PC-3 (cell line): ENCODE measurements around the gene AP2M1. TPM values are rescaled to one million over a fixed set of nuclear protein-coding genes. Genes with fewer than 3 reads are reported as not detected.

Source experiments
- ATAC-seq: fragments of 200-7000 bp; cut with Tn5 transposase; 2 replicates; pipeline ENCODE4 v1.9.1; 2020; ENCODE audit warnings: mild to moderate bottlenecking, moderate library complexity
- BruUV-seq: library from RNA; stranded (reverse); fragments of 400-500 nt; replicated peaks from 2 replicates; lab custom pipeline; 2021; lab: Mats Ljungman, UMichigan
- CTCF ChIA-PET: fragments of 300-600 bp; sonication (Branson Sonifier 250); formaldehyde crosslinking; loops from one replicate; lab custom pipeline; 2022; ENCODE audit warnings: antibody characterized with exemption; lab: Charles Lee
- POLR2A ChIA-PET: fragments of 300-600 bp; sonication (Branson Sonifier 250); formaldehyde crosslinking; loops from one replicate; lab custom pipeline; 2022; ENCODE audit warnings: antibody characterized with exemption; ENCODE audit not compliant: unreplicated experiment; lab: Charles Lee
- DNase-seq: peaks from one replicate; pipeline ENCODE4 v3.0.0-alpha.2; 2015
- H2AFZ ChIP-seq: fragments of 300-600 bp; sonication (generic); 2 replicates; pipeline ENCODE4 v1.6.0; 2016; ENCODE audit warnings: antibody characterized with exemption, low read length
- H3F3A ChIP-seq: fragments of 300-600 bp; sonication (generic); one replicate; pipeline ENCODE4 v1.6.0; 2017; ENCODE audit warnings: antibody characterized with exemption, low read length, control low read depth, mild to moderate bottlenecking; ENCODE audit not compliant: unreplicated experiment
- H3K27ac ChIP-seq: fragments of 300-600 bp; sonication (generic); 2 replicates; pipeline ENCODE4 v1.5.1; 2016; ENCODE audit warnings: mild to moderate bottlenecking, low read length
- H3K27me3 ChIP-seq: fragments of 300-600 bp; sonication (generic); 2 replicates; pipeline ENCODE4 v1.6.1; 2016; ENCODE audit warnings: low read length, mixed read lengths
- H3K36me3 ChIP-seq: fragments of 300-600 bp; sonication (generic); 2 replicates; pipeline ENCODE4 v1.6.1; 2016; ENCODE audit warnings: low read depth, mixed run types, low read length, mixed read lengths
- H3K4me1 ChIP-seq: fragments of 300-600 bp; sonication (generic); 2 replicates; pipeline ENCODE4 v1.5.1; 2016; ENCODE audit warnings: low read length; ENCODE audit not compliant: insufficient read depth
- H3K4me2 ChIP-seq: fragments of 300-600 bp; sonication (generic); 2 replicates; pipeline ENCODE4 v1.6.0; 2016; ENCODE audit warnings: low read length
- H3K4me3 ChIP-seq: fragments of 300-600 bp; sonication (generic); 2 replicates; pipeline ENCODE4 v1.5.1; 2016; ENCODE audit warnings: mild to moderate bottlenecking, low read length, mixed read lengths
- H3K79me2 ChIP-seq: fragments of 300-600 bp; sonication (generic); 2 replicates; pipeline ENCODE4 v1.6.1; 2017; ENCODE audit warnings: low read length, mixed read lengths
- H3K9ac ChIP-seq: fragments of 300-600 bp; sonication (generic); 2 replicates; pipeline ENCODE4 v1.6.0; 2016; ENCODE audit warnings: mild to moderate bottlenecking, low read length
- H3K9me2 ChIP-seq: fragments of 300-600 bp; sonication (generic); replicated peaks from 2 replicates; pipeline ENCODE4 v1.6.1; 2016; ENCODE audit warnings: mixed run types, low read length, mixed read lengths
- H3K9me3 ChIP-seq: fragments of 300-600 bp; sonication (generic); 2 replicates; pipeline ENCODE4 v1.6.1; 2016; ENCODE audit warnings: low read length, mixed read lengths
- H4K20me1 ChIP-seq: fragments of 300-600 bp; sonication (generic); 2 replicates; pipeline ENCODE4 v1.6.1; 2016; ENCODE audit warnings: low read length, mixed read lengths
- EZH2 ChIP-seq: fragments of 300-600 bp; sonication (generic); IDR thresholded peaks from one replicate; pipeline ENCODE4 v1.6.1; 2017; ENCODE audit warnings: antibody characterized with exemption, mild to moderate bottlenecking, low read length; ENCODE audit not compliant: unreplicated experiment
- EZH2phosphoT487 ChIP-seq: fragments of 300-600 bp; sonication (generic); IDR thresholded peaks from 2 replicates; pipeline ENCODE4 v1.6.1; 2018; ENCODE audit warnings: mild to moderate bottlenecking, antibody characterized with exemption, low read length, borderline replicate concordance
- intact Hi-C: fragments of 100-400 bp; cut with micrococcal nuclease; formaldehyde crosslinking; loops from 2 replicates; pipeline ENCODE4 v1.9.0; 2023
- total RNA-seq: library from RNA; depleted of rRNA; stranded (reverse); fragments of >200 nt; gene quantifications from 2 replicates; pipeline ENCODE4 v1.2.3, GENCODE V29; 2014
- TF ChIP-seq, protein P1 (sequence below): fragments of 300-600 bp; sonication (generic); conservative IDR thresholded peaks from 2 replicates; pipeline ENCODE4 v1.5.1; 2017; ENCODE audit warnings: antibody characterized with exemption, low read depth, mild to moderate bottlenecking, low read length

AP2M1 gene
- total RNA-seq, 1 experiment from 2014 or later, result 522 TPM

DNA sequence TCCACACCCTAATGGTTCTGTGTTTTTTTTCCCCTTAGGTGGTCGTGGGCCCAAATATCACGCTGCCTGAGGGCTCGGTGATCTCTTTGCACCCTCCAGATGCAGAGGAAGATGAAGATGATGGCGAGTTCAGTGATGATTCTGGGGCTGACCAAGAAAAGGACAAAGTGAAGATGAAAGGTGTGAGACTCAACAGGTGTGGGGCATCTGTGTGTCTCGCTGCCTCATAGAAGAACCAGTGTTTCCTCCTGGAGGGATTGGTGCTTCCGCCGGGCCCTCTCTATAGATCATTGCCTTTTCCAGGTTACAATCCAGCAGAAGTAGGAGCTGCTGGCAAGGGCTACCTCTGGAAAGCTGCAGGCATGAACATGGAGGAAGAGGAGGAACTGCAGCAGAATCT lies 32.5 kb upstream of the AP2M1 start:
- ATAC-seq (no peak), DNase-seq (no peak)
- CTCF ChIA-PET, result no interaction called here
- Histone ChIP-seq H3K4me2 (no peak overlapping the region), H3F3A (no peaks in the 10 kb centered on the region), H3K9ac (no peak overlapping the region), H3K27ac (no peak overlapping the region), H3K9me2 (no peaks in the 10 kb centered on the region), H4K20me1 (no peaks in the 10 kb centered on the region), H3K4me3 (no peak overlapping the region), H3K79me2 (peaks cover 16% of the 10 kb centered on the region), H3K27me3 (no peaks in the 10 kb centered on the region), H2AFZ (no peak overlapping the region), H3K36me3 (peaks cover 40% of the 10 kb centered on the region), H3K4me1 (peaks cover 3% of the 10 kb centered on the region; the same call in 1 of the 2 replicates), H3K9me3 (no peaks in the 10 kb centered on the region)
- intact Hi-C loops, result no loop called here
- BruUV-seq, result no TSS peak
- POLR2A ChIA-PET, result no interaction called here
- no peak for TF ChIP-seq EZH2
- TF ChIP-seq, protein P1, sequence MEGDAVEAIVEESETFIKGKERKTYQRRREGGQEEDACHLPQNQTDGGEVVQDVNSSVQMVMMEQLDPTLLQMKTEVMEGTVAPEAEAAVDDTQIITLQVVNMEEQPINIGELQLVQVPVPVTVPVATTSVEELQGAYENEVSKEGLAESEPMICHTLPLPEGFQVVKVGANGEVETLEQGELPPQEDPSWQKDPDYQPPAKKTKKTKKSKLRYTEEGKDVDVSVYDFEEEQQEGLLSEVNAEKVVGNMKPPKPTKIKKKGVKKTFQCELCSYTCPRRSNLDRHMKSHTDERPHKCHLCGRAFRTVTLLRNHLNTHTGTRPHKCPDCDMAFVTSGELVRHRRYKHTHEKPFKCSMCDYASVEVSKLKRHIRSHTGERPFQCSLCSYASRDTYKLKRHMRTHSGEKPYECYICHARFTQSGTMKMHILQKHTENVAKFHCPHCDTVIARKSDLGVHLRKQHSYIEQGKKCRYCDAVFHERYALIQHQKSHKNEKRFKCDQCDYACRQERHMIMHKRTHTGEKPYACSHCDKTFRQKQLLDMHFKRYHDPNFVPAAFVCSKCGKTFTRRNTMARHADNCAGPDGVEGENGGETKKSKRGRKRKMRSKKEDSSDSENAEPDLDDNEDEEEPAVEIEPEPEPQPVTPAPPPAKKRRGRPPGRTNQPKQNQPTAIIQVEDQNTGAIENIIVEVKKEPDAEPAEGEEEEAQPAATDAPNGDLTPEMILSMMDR, result no peak
- TF ChIP-seq EZH2phosphoT487, result no peak

DNA sequence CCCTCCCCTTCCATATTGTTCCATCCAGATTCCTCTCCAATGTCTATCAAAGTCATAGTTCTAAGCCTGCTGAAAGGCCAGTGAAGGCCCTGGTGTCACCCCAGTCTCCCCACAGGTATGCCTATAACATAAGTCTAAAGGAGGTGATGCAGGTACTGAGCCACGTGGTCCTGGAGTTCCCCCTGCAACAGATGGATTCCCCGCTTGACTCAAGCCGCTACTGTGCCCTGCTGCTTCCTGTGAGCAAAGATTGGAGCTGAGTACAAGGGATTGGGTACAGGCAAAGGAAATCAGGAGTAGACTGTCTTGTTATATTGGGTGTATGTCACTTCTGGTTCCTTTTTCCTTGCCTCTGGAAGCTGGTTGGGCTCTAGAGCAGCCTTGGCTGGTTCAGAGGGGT lies 31.3 kb upstream of the AP2M1 start:
- no peaks in the 10 kb centered on the region for H3K27me3 ChIP-seq
- no peak overlapping the region for H3K4me3 ChIP-seq
- no peak overlapping the region for H3K27ac ChIP-seq
- H3K9ac ChIP-seq, result no peak overlapping the region
- no peaks in the 10 kb centered on the region for H4K20me1 ChIP-seq
- no peaks in the 10 kb centered on the region for H3K4me1 ChIP-seq
- H3K9me2 ChIP-seq, result no peaks in the 10 kb centered on the region
- DNase-seq, result no peak
- ATAC-seq, result no peak
- peaks cover 3% of the 10 kb centered on the region for H3F3A ChIP-seq
- BruUV-seq, result no TSS peak
- peaks cover 36% of the 10 kb centered on the region for H3K36me3 ChIP-seq
- ChIA-PET POLR2A (no interaction called here), CTCF (no interaction called here)
- H3K9me3 ChIP-seq, result no peaks in the 10 kb centered on the region
- H3K4me2 ChIP-seq, result no peak overlapping the region
- TF ChIP-seq, protein P1, result no peak
- no peak for TF ChIP-seq EZH2phosphoT487
- TF ChIP-seq EZH2, result no peak
- H3K79me2 ChIP-seq, result peaks cover 5% of the 10 kb centered on the region; the same call in 1 of the 2 replicates
- no peak overlapping the region for H2AFZ ChIP-seq
- intact Hi-C loops, result no loop called here

DNA sequence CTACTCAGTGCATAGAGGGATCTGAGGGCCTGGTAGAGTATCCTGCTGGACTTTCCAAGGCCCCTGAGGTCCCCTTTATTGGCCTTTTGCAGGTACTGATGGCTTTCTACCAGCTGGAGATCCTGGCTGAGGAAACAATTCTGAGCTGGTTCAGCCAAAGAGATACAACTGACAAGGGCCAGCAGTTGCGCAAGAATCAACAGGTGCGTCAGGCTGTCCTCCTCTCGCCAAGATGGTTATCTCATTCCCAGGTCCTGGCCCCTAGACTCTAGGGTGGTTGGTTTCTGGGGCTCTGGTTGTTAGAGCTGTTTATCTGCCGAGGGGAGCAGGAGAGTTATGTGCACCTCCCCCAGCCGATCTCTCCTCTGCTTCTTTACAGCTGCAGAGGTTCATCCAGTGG lies 30.1 kb upstream of the AP2M1 start:
- BruUV-seq, result no TSS peak
- Histone ChIP-seq H3F3A (peaks cover 4% of the 10 kb centered on the region), H3K9me2 (no peaks in the 10 kb centered on the region), H3K9me3 (no peaks in the 10 kb centered on the region), H3K4me1 (no peaks in the 10 kb centered on the region), H4K20me1 (no peaks in the 10 kb centered on the region), H3K4me2 (no peak overlapping the region), H3K27ac (no peak overlapping the region), H3K27me3 (no peaks in the 10 kb centered on the region), H3K36me3 (peaks cover 36% of the 10 kb centered on the region), H3K4me3 (no peak overlapping the region), H2AFZ (no peak overlapping the region), H3K9ac (no peak overlapping the region), H3K79me2 (no peaks in the 10 kb centered on the region)
- ATAC-seq, result no peak
- no peak for TF ChIP-seq EZH2
- TF ChIP-seq, protein P1, result no peak
- no peak for TF ChIP-seq EZH2phosphoT487
- intact Hi-C loops, result no loop called here
- POLR2A ChIA-PET, result no interaction called here
- CTCF ChIA-PET, result no interaction called here
- DNase-seq, result no peak
